ENCODE results near the gene SDHA. TPM values are rescaled to one million over a fixed set of nuclear protein-coding genes. Genes with fewer than 3 reads are reported as not detected.

The SDHA gene
- total and polyA plus RNA-seq, 2 of the 8 experiments (the other 6 are each of a cell fraction or from before 2014, with no cell fraction given): 59.7 to 87.3 TPM

GRCh38 chr5:169071-169727 is 48.9 kb upstream of the SDHA start:
- H3K79me1 ChIP-seq (ENCODE audit: low read depth, low read length): no peaks in the 10 kb centered on the region
- no peak for TF ChIP-seq TAF1 (IDR thresholded peaks at IDR 0.05; ENCODE audit: low read depth, low read length)
- no peak for TF ChIP-seq CHD2 (IDR thresholded peaks at IDR 0.05; ENCODE audit: low read length)
- no peak for TF ChIP-seq TCF12 (IDR thresholded peaks at IDR 0.05; ENCODE audit: low read depth, low read length)
- TF ChIP-seq TAF7 (optimal IDR thresholded peaks at IDR 0.05; ENCODE audit: borderline replicate concordance, low read depth, low read length): no peak
- no peak for TF ChIP-seq SP2 (IDR thresholded peaks at IDR 0.05; ENCODE audit: low read length)
- TF ChIP-seq BRCA1 (IDR thresholded peaks at IDR 0.05; ENCODE audit: low read depth, low read length): no peak
- H4K20me1 ChIP-seq (replicated peaks in 1 of 2; ENCODE audit: control insufficient read depth in 1 of 2, insufficient read depth in 2 of 2, low read length in 2 of 2): peaks cover 3 to 13% of the 10 kb centered on the region in 2 experiments
- H2BK5ac ChIP-seq (ENCODE audit: low read depth, low read length): no peak overlapping the region
- H3K27me3 ChIP-seq (replicated peaks in 1 of 4; ENCODE audit: control insufficient read depth in 3 of 4, extremely low read depth in 1 of 4, insufficient read depth in 3 of 4, low read length in 3 of 4): no peaks in the 10 kb centered on the region; a peak in 1 of 7 replicates
- H3K23me2 ChIP-seq (ENCODE audit: low read depth, low read length): no peaks in the 10 kb centered on the region
- DNase-seq (ENCODE audit: low read depth in 1 of 2, low spot score in 2 of 2) (no peak), FAIRE-seq (no peak)
- no peak overlapping the region for H2AFZ ChIP-seq (ENCODE audit: low read length)
- H3K9me3 ChIP-seq (ENCODE audit: insufficient read depth in 2 of 2, low read depth in 1 of 2, low read length in 1 of 2): peaks cover 0 to 4% of the 10 kb centered on the region in 2 experiments; a peak in 1 of 4 replicates
- no peak overlapping the region for H3K4me2 ChIP-seq (ENCODE audit: insufficient read depth in 1 of 2, low read depth in 2 of 2, low read length in 2 of 2)
- no peak overlapping the region for H2BK15ac ChIP-seq (ENCODE audit: low read length)
- H3K9ac ChIP-seq (replicated peaks in 1 of 4; ENCODE audit: extremely low read depth in 1 of 4, low read depth in 3 of 4, low read length in 3 of 4): no peak overlapping the region; a peak in 1 of 7 replicates
- H2BK120ac ChIP-seq (replicated peaks; ENCODE audit: low read depth, low read length): no peak overlapping the region
- no peak overlapping the region for H4K5ac ChIP-seq (ENCODE audit: insufficient read length, low read depth, low read length)
- no peak overlapping the region for H2AK5ac ChIP-seq (ENCODE audit: low read depth, low read length)
- ChIA-PET CTCF (ENCODE audit: partially characterized antibody) (interaction anchor here (0.6 to 5.1 kb wide), 5 partner anchors 10 to 37 kb away, joined by 3 to 15 read pairs (median 4); no protein-coding TSS in a partner anchor), POLR2A (ENCODE audit: partially characterized antibody) (interaction anchor here (0.6 to 2.3 kb wide), 6 partner anchors 10 to 89 kb away, joined by 3 to 9 read pairs (median 4); no protein-coding TSS in a partner anchor)
- no peaks in the 10 kb centered on the region for H3K4me1 ChIP-seq (replicated peaks in 1 of 4; ENCODE audit: control insufficient read depth in 3 of 4, insufficient read depth in 4 of 4, low read length in 3 of 4)
- no peak overlapping the region for H3K4ac ChIP-seq (replicated peaks; ENCODE audit: insufficient read length, low read depth, low read length)
- 89% methylated on average over 30 of the region's 32 CpGs; no CpG with 5 or more reads in 1 of the 2 experiments for WGBS, 2 experiments (ENCODE audit: extremely low coverage in 1 of 2, insufficient coverage in 1 of 2, insufficient read length in 1 of 2, insufficient replicate concordance in 2 of 2, low coverage in 1 of 2, low lambda C conversion rate in 2 of 2, missing lambda C conversion rate in 1 of 2)
- H3K36me3 ChIP-seq (ENCODE audit: control insufficient read depth in 2 of 4, insufficient read depth in 4 of 4, low read length in 3 of 4): peaks cover 0 to 22% (median 13%) of the 10 kb centered on the region in 4 experiments; a peak in 6 of 8 replicates
- no peak overlapping the region for H2BK12ac ChIP-seq (ENCODE audit: low read depth, low read length)
- H3K23ac ChIP-seq (ENCODE audit: insufficient read length): no peak overlapping the region
- no peak overlapping the region for H3K14ac ChIP-seq (ENCODE audit: insufficient read length)
- H4K91ac ChIP-seq (replicated peaks; ENCODE audit: insufficient read length, low read length): no peak overlapping the region
- no peak overlapping the region for H3K4me3 ChIP-seq (ENCODE audit: extremely low read depth in 1 of 4, insufficient read depth in 2 of 4, low read depth in 3 of 4, low read length in 4 of 4)
- H3K18ac ChIP-seq (ENCODE audit: extremely low read depth, low read length): no peak overlapping the region
- H3K79me2 ChIP-seq (ENCODE audit: control insufficient read depth in 1 of 2, insufficient read depth in 2 of 2, low read length in 2 of 2): no peaks in the 10 kb centered on the region
- no peak overlapping the region for H4K8ac ChIP-seq (ENCODE audit: extremely low read depth, insufficient read depth, low read length)
- no peak overlapping the region for H3K56ac ChIP-seq (replicated peaks; ENCODE audit: insufficient read length, low read depth, low read length)
- H2BK20ac ChIP-seq (ENCODE audit: low read length): no peak overlapping the region
- H3K27ac ChIP-seq (ENCODE audit: low read depth, low read length): no peak overlapping the region
